HepG2 (cell line): ENCODE measurements around the gene ZMIZ1. TPM values are rescaled to one million over a fixed set of nuclear protein-coding genes. Genes with fewer than 3 reads are reported as not detected.

Source experiments
- CREB1 ChIP-seq, 2 experiments: fragments of 450-650 bp in 1 of 2; IDR thresholded peaks; 2 replicates each; pipeline ENCODE4 v1.6.1; 2016 to 2017; ENCODE audit warnings: control low read depth in 1 of 2, mild to moderate bottlenecking in 1 of 2, missing compliant biosample characterization in 1 of 2, missing genetic modification characterization in 1 of 2
- ETV5 ChIP-seq: IDR thresholded peaks from 2 replicates; pipeline ENCODE4 v1.6.1; 2018; ENCODE audit warnings: missing biosample characterization, missing genetic modification reagents, inconsistent platforms, borderline replicate concordance
- HNF4A ChIP-seq: sonication (generic); formaldehyde crosslinking; IDR thresholded peaks from 2 replicates; pipeline ENCODE4 v1.4.0; 2020; ENCODE audit warnings: missing genetic modification reagents
- ISL2 ChIP-seq: sonication (generic); formaldehyde crosslinking; IDR thresholded peaks from 2 replicates; pipeline ENCODE4 v1.5.0; 2020; ENCODE audit warnings: missing genetic modification reagents
- KAT7 ChIP-seq: IDR thresholded peaks from 2 replicates; pipeline ENCODE4 v1.6.1; 2018; ENCODE audit warnings: borderline replicate concordance, missing compliant biosample characterization
- MYC ChIP-seq: sonication (generic); formaldehyde crosslinking; IDR thresholded peaks from 2 replicates; pipeline ENCODE4 v1.9.0; 2021; ENCODE audit warnings: missing genetic modification reagents, borderline replicate concordance
- SIN3A ChIP-seq: IDR thresholded peaks from 2 replicates; pipeline ENCODE4 v1.6.1; 2011; ENCODE audit warnings: low read depth, mild to moderate bottlenecking, control low read depth, low read length, borderline replicate concordance
- SIX1 ChIP-seq: sonication (generic); formaldehyde crosslinking; IDR thresholded peaks from 2 replicates; pipeline ENCODE4 v1.4.0; 2020; ENCODE audit warnings: missing genetic modification reagents, borderline replicate concordance
- SIX4 ChIP-seq: sonication (generic); formaldehyde crosslinking; IDR thresholded peaks from 2 replicates; pipeline ENCODE4 v1.4.0; 2020; ENCODE audit warnings: missing genetic modification reagents
- SP1 ChIP-seq, 2 experiments: fragments of 450-650 bp in 1 of 2; sonication (generic) in 1 of 2; formaldehyde crosslinking in 1 of 2; IDR thresholded peaks; 2 replicates each; pipeline versions ENCODE4 v1.4.0 to v1.6.1; 2016 to 2020; ENCODE audit warnings: missing genetic modification reagents in 1 of 2
- TCF7 ChIP-seq: sonication (generic); IDR thresholded peaks from 2 replicates; pipeline ENCODE4 v1.6.1; 2016; ENCODE audit warnings: antibody characterized with exemption, low read depth
- U2AF1 ChIP-seq: fragments of 200-400 bp; formaldehyde crosslinking; optimal IDR thresholded peaks from 2 replicates; pipeline ENCODE3; 2017; ENCODE audit warnings: mild to moderate bottlenecking, low read depth, low read length
- ZBTB7B ChIP-seq: sonication (generic); formaldehyde crosslinking; IDR thresholded peaks from 2 replicates; pipeline ENCODE4 v1.4.0; 2020; ENCODE audit warnings: missing genetic modification reagents
- ZFP37 ChIP-seq: sonication (generic); formaldehyde crosslinking; IDR thresholded peaks from 2 replicates; pipeline ENCODE4 v1.4.0; 2020; ENCODE audit warnings: missing genetic modification reagents, borderline replicate concordance
- ZFP41 ChIP-seq: sonication (generic); formaldehyde crosslinking; IDR thresholded peaks from 2 replicates; pipeline ENCODE4 v1.4.0; 2020; ENCODE audit warnings: mild to moderate bottlenecking, missing genetic modification reagents, borderline replicate concordance
- ZFX ChIP-seq: sonication (generic); formaldehyde crosslinking; IDR thresholded peaks from 2 replicates; pipeline ENCODE4 v1.4.0; 2020; ENCODE audit warnings: mild to moderate bottlenecking, low read depth, missing genetic modification reagents, moderate library complexity
- ZFY ChIP-seq: sonication (generic); formaldehyde crosslinking; IDR thresholded peaks from 2 replicates; pipeline ENCODE4 v1.4.0; 2020; ENCODE audit warnings: missing genetic modification reagents
- ZNF12 ChIP-seq: sonication (generic); formaldehyde crosslinking; IDR thresholded peaks from 2 replicates; pipeline ENCODE4 v1.5.0; 2020; ENCODE audit warnings: missing genetic modification reagents
- ZNF3 ChIP-seq: IDR thresholded peaks from 2 replicates; pipeline ENCODE4 v1.7.0; 2017; ENCODE audit warnings: inconsistent platforms
- ZNF343 ChIP-seq: sonication (generic); formaldehyde crosslinking; IDR thresholded peaks from 2 replicates; pipeline ENCODE4 v1.4.0; 2020; ENCODE audit warnings: mild to moderate bottlenecking, missing genetic modification reagents
- ZNF367 ChIP-seq: sonication (generic); formaldehyde crosslinking; IDR thresholded peaks from 2 replicates; pipeline ENCODE4 v1.4.0; 2020; ENCODE audit warnings: missing genetic modification reagents, borderline replicate concordance
- polyA plus RNA-seq, 8 experiments: library from polyadenylated mRNA; depleted of rRNA in 3 of 8; stranded (reverse) in 7 of 8; unstranded in 1 of 8; fragments of >200 nt; fragmentation: Illumina TruSeq in 4 of 8; extraction: Trizol in 4 of 8; gene quantifications; 2 replicates each; pipeline versions ENCODE4 v1.2.1 to v1.2.3, GENCODE V29; 2011 to 2016; ENCODE audit warnings: low read depth in 4 of 8, missing spikeins in 1 of 8, mixed read lengths in 1 of 8; ENCODE audit not compliant: insufficient read depth in 1 of 8
- total RNA-seq, 5 experiments: library from RNA; depleted of rRNA; stranded (reverse); fragments of >200 nt; fragmentation: Illumina TruSeq; extraction: Trizol; gene quantifications; 2 replicates each; pipeline ENCODE4 v1.2.3, GENCODE V29; 2016; ENCODE audit warnings: low read depth in 1 of 5
- TF ChIP-seq, protein P1 (sequence below): sonication (generic); formaldehyde crosslinking; IDR thresholded peaks from 2 replicates; pipeline ENCODE4 v1.4.0; 2020; ENCODE audit warnings: missing genetic modification reagents
- TF ChIP-seq, protein P2 (sequence below): sonication (generic); formaldehyde crosslinking; IDR thresholded peaks from 2 replicates; pipeline ENCODE4 v1.5.1; 2020; ENCODE audit warnings: mild to moderate bottlenecking, missing genetic modification reagents, moderate library complexity
- TF ChIP-seq, protein P3 (sequence below): IDR thresholded peaks from 2 replicates; pipeline ENCODE4 v1.6.1; 2016; ENCODE audit warnings: control low read depth

ZMIZ1 gene
- total and polyA plus RNA-seq, 2 of the 13 experiments (the other 11 are each of a cell fraction or from before 2014, with no cell fraction given) = 5.3 to 10.2 TPM

DNA sequence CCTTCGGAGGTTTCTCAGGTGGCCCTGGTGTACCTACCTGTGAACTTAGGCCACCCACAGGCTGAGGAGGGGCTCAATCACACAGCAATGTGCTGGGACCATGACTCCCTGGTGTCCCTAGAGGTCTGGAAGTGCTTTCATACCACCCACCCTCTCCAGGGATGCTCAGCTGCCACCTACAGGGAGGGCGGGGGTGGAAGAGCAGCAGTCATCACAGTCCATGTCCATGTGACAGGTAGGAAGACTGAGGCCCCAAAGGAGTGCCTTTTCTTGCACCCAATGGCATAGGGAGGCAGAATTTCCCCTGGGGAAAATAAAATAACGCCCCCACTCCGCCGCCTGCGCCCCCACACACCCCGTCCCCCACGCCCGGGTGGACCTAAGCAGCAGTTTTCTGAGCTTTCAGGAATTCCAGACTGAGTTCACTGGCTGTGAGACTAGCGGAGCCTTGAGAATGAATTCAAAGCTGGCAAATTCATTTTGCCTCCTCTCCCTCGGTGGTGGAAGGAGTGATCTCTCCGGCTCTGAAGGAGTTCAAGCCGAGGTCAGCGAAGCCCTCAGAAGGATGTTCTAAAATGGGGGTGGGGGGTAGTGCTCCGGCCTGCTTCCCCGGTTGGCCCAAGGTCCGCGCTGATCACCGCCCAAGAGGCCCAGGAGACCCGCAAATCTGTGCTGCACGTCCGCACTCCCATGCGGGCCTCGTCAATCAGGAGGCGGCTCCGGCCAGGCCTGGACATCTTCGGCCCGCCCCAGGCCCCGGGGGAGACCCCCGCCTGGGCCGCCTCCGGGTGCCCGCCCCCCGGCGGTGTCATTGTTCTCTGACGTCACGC, 2.1 kb upstream of the ZMIZ1 start (continued):
- TF ChIP-seq KAT7 (CRISPR knock-in tag) (0 out of 2 replicates have a peak, but pooled peaks have one; percentile 25), ISL2 (CRISPR knock-in tag) (no peak), ZBTB7B (CRISPR knock-in tag) (peak; percentile 69; the same call in 1 of the 2 replicates), SIX1 (CRISPR knock-in tag) (no peak), SP1 (IDR thresholded peaks at IDR 0.05) (no peak), SP1 (CRISPR knock-in tag; IDR thresholded peaks at IDR 0.05) (peak; percentile 17; the same call in 1 of the 2 replicates), ZFP37 (CRISPR knock-in tag) (no peak), ZFP41 (CRISPR knock-in tag) (no peak), ETV5 (peak; percentile 25; the same call in 1 of the 2 replicates), U2AF1 (peak; percentile 63), TCF7 (no peak), ZNF12 (CRISPR knock-in tag) (no peak), ZFX (CRISPR knock-in tag) (peak; percentile 56), ZNF367 (CRISPR knock-in tag) (no peak), ZNF343 (CRISPR knock-in tag) (no peak), ZFY (CRISPR knock-in tag) (peak; percentile 58; the same call in 1 of the 2 replicates), ZNF3 (CRISPR knock-in tag) (0 out of 2 replicates have a peak, but pooled peaks have one; percentile 23), SIX4 (CRISPR knock-in tag) (no peak), HNF4A (peak; percentile 50), SIN3A (peak; percentile 27; the same call in 1 of the 2 replicates), CREB1 (IDR thresholded peaks at IDR 0.05) (peak; percentile 92), CREB1 (CRISPR knock-in tag; IDR thresholded peaks at IDR 0.05) (no peak), MYC (CRISPR knock-in tag) (0 out of 2 replicates have a peak, but pooled peaks have one; percentile 44)
- TF ChIP-seq, protein P1, sequence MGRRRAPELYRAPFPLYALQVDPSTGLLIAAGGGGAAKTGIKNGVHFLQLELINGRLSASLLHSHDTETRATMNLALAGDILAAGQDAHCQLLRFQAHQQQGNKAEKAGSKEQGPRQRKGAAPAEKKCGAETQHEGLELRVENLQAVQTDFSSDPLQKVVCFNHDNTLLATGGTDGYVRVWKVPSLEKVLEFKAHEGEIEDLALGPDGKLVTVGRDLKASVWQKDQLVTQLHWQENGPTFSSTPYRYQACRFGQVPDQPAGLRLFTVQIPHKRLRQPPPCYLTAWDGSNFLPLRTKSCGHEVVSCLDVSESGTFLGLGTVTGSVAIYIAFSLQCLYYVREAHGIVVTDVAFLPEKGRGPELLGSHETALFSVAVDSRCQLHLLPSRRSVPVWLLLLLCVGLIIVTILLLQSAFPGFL (CRISPR knock-in tag) = no peak
- TF ChIP-seq, protein P2, sequence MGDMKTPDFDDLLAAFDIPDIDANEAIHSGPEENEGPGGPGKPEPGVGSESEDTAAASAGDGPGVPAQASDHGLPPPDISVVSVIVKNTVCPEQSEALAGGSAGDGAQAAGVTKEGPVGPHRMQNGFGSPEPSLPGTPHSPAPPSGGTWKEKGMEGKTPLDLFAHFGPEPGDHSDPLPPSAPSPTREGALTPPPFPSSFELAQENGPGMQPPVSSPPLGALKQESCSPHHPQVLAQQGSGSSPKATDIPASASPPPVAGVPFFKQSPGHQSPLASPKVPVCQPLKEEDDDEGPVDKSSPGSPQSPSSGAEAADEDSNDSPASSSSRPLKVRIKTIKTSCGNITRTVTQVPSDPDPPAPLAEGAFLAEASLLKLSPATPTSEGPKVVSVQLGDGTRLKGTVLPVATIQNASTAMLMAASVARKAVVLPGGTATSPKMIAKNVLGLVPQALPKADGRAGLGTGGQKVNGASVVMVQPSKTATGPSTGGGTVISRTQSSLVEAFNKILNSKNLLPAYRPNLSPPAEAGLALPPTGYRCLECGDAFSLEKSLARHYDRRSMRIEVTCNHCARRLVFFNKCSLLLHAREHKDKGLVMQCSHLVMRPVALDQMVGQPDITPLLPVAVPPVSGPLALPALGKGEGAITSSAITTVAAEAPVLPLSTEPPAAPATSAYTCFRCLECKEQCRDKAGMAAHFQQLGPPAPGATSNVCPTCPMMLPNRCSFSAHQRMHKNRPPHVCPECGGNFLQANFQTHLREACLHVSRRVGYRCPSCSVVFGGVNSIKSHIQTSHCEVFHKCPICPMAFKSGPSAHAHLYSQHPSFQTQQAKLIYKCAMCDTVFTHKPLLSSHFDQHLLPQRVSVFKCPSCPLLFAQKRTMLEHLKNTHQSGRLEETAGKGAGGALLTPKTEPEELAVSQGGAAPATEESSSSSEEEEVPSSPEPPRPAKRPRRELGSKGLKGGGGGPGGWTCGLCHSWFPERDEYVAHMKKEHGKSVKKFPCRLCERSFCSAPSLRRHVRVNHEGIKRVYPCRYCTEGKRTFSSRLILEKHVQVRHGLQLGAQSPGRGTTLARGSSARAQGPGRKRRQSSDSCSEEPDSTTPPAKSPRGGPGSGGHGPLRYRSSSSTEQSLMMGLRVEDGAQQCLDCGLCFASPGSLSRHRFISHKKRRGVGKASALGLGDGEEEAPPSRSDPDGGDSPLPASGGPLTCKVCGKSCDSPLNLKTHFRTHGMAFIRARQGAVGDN (CRISPR knock-in tag) = peak; percentile 74
- TF ChIP-seq, protein P3, sequence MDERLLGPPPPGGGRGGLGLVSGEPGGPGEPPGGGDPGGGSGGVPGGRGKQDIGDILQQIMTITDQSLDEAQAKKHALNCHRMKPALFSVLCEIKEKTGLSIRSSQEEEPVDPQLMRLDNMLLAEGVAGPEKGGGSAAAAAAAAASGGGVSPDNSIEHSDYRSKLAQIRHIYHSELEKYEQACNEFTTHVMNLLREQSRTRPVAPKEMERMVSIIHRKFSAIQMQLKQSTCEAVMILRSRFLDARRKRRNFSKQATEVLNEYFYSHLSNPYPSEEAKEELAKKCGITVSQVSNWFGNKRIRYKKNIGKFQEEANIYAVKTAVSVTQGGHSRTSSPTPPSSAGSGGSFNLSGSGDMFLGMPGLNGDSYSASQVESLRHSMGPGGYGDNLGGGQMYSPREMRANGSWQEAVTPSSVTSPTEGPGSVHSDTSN (CRISPR knock-in tag) = no peak
